Measurements from ENCODE around the gene MSH6. TPM values are rescaled to one million over a fixed set of nuclear protein-coding genes. Genes with fewer than 3 reads are reported as not detected.

Gene MSH6
- total RNA-seq: 10 to 100 TPM; 73.3 to 75.0 TPM

DNA sequence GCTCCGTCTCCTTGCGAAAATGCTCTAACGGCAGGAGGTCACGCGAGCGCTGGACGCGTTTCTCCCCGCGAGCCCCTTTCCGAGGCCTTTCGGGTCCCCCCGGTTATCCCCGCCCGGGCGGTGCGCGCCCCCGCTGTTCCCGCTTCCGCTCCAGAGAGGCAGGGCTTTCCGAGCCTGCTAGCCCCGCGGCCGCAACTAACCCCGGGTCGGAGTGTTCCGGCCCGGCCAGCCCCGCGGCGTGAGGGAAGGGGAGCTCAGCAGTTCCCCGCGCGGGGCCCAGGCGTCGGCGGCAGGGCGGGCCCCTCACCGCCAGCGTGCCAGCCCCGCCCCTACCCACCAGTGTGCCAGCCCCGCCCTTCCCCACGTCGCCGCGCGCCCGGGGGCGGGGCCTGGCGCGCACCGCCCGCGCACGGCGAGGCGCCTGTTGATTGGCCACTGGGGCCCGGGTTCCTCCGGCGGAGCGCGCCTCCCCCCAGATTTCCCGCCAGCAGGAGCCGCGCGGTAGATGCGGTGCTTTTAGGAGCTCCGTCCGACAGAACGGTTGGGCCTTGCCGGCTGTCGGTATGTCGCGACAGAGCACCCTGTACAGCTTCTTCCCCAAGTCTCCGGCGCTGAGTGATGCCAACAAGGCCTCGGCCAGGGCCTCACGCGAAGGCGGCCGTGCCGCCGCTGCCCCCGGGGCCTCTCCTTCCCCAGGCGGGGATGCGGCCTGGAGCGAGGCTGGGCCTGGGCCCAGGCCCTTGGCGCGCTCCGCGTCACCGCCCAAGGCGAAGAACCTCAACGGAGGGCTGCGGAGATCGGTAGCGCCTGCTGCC, at the start of gene MSH6:
Gene MSH6, plus strand, starts transcription at position 475 of the 815 bp plus-strand sequence. Its CDS starts 89 bp downstream, at position 564.

Other genes starting within 250 kb of the MSH6 start
- under 1 TPM; 0.14 to 0.15 TPM for gene KCNK12, start 212.2 kb upstream of the MSH6 start, total RNA-seq
- 10 to 100 TPM; 60.2 to 67.9 TPM for gene FBXO11, start 123.4 kb downstream of the MSH6 start, total RNA-seq

Data from activated naive CD4-positive, alpha-beta T cell treated with anti-CD3 and anti-CD28 coated beads, Interleukin-2, amount 10 ng/mL, durations not matched to agents 5 hours and 36 hours (primary cell).